ENCODE data around the gene TGFBR2. TPM values are rescaled to one million over a fixed set of nuclear protein-coding genes. Genes with fewer than 3 reads are reported as not detected.

The TGFBR2 gene
- total and polyA plus RNA-seq, 10 of the 15 experiments (the other 5 are each of a cell fraction or from before 2014, with no cell fraction given): 0.02 to 0.98 (median 0.18) TPM; not detected in 1

DNA sequence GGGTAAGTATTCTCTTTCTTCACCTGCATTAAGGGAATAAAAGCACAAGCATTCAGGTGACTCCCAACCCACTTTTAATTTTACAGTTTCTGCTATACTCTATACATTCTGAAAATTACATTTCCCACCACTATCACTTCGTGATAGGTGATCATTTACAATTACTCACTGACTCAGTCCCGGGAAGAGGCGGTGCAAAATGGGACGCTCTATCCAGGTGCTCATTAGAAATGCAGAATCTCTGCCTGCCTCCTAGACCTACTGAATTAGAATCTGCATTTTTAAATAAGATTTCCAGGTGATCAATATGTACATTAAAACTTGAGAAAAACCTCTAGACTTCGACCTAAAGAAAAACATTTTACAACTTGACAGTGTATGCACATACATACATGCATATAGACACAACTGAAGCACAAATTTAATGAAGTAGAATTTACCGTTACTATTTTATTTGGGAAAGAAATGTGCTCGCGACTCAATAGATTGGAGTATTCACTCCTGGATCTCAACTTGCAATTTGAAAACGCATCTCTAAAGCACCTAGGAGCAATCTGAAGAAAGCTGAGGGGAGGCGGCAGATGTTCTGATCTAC is 598 bp upstream of the TGFBR2 start:
- peaks cover 0 to 23% of the 10 kb centered on the region in 2 experiments; a peak in 3 of 4 replicates for H3K27me3 ChIP-seq (replicated peaks in 1 of 2; ENCODE audit: control insufficient read depth in 2 of 2, insufficient read depth in 2 of 2, low read length in 1 of 2)
- ChIA-PET RAD21 (ENCODE audit: unreplicated experiment) (interaction anchor here (1.4 to 1.9 kb wide), 2 partner anchors 88 to 131 kb away, joined by 4 to 8 read pairs; no protein-coding TSS in a partner anchor), SMC1A (ENCODE audit: uncharacterized antibody, unreplicated experiment) (no interaction called here), CTCF (no interaction called here), POLR2A (no interaction called here)
- H2AFZ ChIP-seq (ENCODE audit: control insufficient read depth, low read depth, low read length): no peak overlapping the region
- H3K9ac ChIP-seq (ENCODE audit: control insufficient read depth, insufficient read depth, low read length): no peak overlapping the region
- FAIRE-seq: no peak
- H3K79me2 ChIP-seq (ENCODE audit: control insufficient read depth, insufficient read depth, low read length): no peaks in the 10 kb centered on the region
- H3K4me1 ChIP-seq (ENCODE audit: control insufficient read depth, insufficient read depth, low read length): no peaks in the 10 kb centered on the region
- H3K27ac ChIP-seq (ENCODE audit: control insufficient read depth, insufficient read depth): no peak overlapping the region
- H3K36me3 ChIP-seq (ENCODE audit: control insufficient read depth in 2 of 2, insufficient read depth in 2 of 2, low read length in 1 of 2): no peaks in the 10 kb centered on the region
- BruUV-seq (replicated peaks): no TSS peak
- no peak for ATAC-seq
- H3K4me2 ChIP-seq (ENCODE audit: control insufficient read depth, insufficient read depth): no peak overlapping the region
- no peak overlapping the region for H3K4me3 ChIP-seq
- WGBS (ENCODE audit: insufficient coverage, insufficient replicate concordance, low lambda C conversion rate, missing lambda C conversion rate): 25% methylated on average over 10 of the region's 10 CpGs
- H3K9me3 ChIP-seq (replicated peaks; ENCODE audit: control insufficient read depth, insufficient read depth, low read length): no peaks in the 10 kb centered on the region; the same call in 2 of the 3 replicates
- in situ Hi-C loops (cut with MboI) (no loop called here), intact Hi-C loops (cut with micrococcal nuclease; ENCODE audit: unreplicated experiment) (no loop called here)
- TF ChIP-seq SRF (IDR thresholded peaks at IDR 0.05; ENCODE audit: low read depth in 2 of 2, low read length in 2 of 2) (no peak), MYC (IDR thresholded peaks at IDR 0.05; ENCODE audit: insufficient read depth, insufficient read length, insufficient replicate concordance, low read length, severe bottlenecking) (no peak), MTA2 (IDR thresholded peaks at IDR 0.05; ENCODE audit: low read depth) (no peak), FOXK2 (IDR thresholded peaks at IDR 0.05) (no peak), EZH2 (IDR thresholded peaks at IDR 0.05; ENCODE audit: borderline replicate concordance, control insufficient read depth, low read depth, low read length) (no peak), EED (IDR thresholded peaks at IDR 0.05; ENCODE audit: low read depth) (no peak), ATF7 (IDR thresholded peaks at IDR 0.05; ENCODE audit: low read depth) (no peak), SMAD1 (IDR thresholded peaks at IDR 0.05; ENCODE audit: low read depth, partially characterized antibody) (no peak), TCF7 (IDR thresholded peaks at IDR 0.05; ENCODE audit: borderline replicate concordance) (no peak), RB1 (IDR thresholded peaks at IDR 0.05; ENCODE audit: borderline replicate concordance) (no peak)
- TF ChIP-seq, protein P1, sequence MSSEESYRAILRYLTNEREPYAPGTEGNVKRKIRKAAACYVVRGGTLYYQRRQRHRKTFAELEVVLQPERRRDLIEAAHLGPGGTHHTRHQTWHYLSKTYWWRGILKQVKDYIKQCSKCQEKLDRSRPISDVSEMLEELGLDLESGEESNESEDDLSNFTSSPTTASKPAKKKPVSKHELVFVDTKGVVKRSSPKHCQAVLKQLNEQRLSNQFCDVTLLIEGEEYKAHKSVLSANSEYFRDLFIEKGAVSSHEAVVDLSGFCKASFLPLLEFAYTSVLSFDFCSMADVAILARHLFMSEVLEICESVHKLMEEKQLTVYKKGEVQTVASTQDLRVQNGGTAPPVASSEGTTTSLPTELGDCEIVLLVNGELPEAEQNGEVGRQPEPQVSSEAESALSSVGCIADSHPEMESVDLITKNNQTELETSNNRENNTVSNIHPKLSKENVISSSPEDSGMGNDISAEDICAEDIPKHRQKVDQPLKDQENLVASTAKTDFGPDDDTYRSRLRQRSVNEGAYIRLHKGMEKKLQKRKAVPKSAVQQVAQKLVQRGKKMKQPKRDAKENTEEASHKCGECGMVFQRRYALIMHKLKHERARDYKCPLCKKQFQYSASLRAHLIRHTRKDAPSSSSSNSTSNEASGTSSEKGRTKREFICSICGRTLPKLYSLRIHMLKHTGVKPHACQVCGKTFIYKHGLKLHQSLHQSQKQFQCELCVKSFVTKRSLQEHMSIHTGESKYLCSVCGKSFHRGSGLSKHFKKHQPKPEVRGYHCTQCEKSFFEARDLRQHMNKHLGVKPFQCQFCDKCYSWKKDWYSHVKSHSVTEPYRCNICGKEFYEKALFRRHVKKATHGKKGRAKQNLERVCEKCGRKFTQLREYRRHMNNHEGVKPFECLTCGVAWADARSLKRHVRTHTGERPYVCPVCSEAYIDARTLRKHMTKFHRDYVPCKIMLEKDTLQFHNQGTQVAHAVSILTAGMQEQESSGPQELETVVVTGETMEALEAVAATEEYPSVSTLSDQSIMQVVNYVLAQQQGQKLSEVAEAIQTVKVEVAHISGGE (CRISPR knock-in tag; IDR thresholded peaks at IDR 0.05): no peak
- H4K20me1 ChIP-seq (ENCODE audit: control insufficient read depth, insufficient read depth): no peaks in the 10 kb centered on the region
- no peak for DNase-seq (ENCODE audit: low read depth, low spot score)
